ENCODE results near the gene MYBPH. TPM values are rescaled to one million over a fixed set of nuclear protein-coding genes. Genes with fewer than 3 reads are reported as not detected.

The MYBPH gene
- total RNA-seq, 1 donor from 2014 or later = not detected

DNA sequence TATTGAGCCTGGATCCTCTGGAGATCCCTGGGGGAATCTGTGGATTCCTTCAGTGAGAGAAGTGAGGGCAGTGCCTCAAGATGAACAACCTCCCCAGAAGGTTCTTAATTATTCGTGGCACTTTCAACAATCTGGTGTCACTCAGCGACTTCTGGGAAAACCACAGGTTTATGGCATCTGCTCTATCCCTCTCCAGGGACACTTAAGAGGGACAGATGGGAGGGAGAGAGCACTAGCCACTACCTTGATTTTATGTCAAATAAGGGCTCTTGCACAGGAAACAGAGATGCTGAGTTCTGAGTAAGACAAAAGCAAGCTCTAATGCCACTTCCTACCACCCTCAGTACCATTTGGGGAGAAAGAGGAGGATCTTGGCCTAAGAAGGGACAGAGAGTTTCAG lies 32.1 kb upstream of the MYBPH start:
- H3K9me3 Mint-ChIP-seq (ENCODE audit: unreplicated experiment) = peaks cover 2% of the 10 kb centered on the region
- H3K4me2 ChIP-seq (ENCODE audit: low read length) = no peak overlapping the region
- H3K4me1 Mint-ChIP-seq (ENCODE audit: low read depth, unreplicated experiment) = peaks cover 10% of the 10 kb centered on the region
- peaks cover 25% of the 10 kb centered on the region for H3K27me3 Mint-ChIP-seq (ENCODE audit: low read depth, unreplicated experiment)
- H3K27ac ChIP-seq (ENCODE audit: low read depth, low read length) = no peak overlapping the region
- H3K4me3 ChIP-seq (ENCODE audit: insufficient read depth, low read depth, low read length) = no peak overlapping the region
- FAIRE-seq (no peak), DNase-seq (ENCODE audit: low read depth) (no peak)
- H3K27ac Mint-ChIP-seq (ENCODE audit: unreplicated experiment) = no peak overlapping the region
- TF ChIP-seq EZH2 (IDR thresholded peaks at IDR 0.05; ENCODE audit: insufficient read depth, low read length) = no peak
- TF ChIP-seq CTCF (IDR thresholded peaks at IDR 0.05; ENCODE audit: insufficient read depth, low read depth, low read length) = no peak
- H4K20me1 ChIP-seq (ENCODE audit: insufficient read depth, low read length) = no peaks in the 10 kb centered on the region
- H3K79me2 ChIP-seq (ENCODE audit: insufficient read depth, low read length) = no peaks in the 10 kb centered on the region
- H3K4me3 Mint-ChIP-seq (ENCODE audit: unreplicated experiment) = no peak overlapping the region
- H3K27me3 ChIP-seq (ENCODE audit: insufficient read depth, low read length) = no peaks in the 10 kb centered on the region
- H3K9me3 ChIP-seq (ENCODE audit: insufficient read depth, low read depth, low read length) = no peaks in the 10 kb centered on the region
- H3K36me3 ChIP-seq (ENCODE audit: insufficient read depth, low read length) = no peaks in the 10 kb centered on the region
- no peaks in the 10 kb centered on the region for H3K4me1 ChIP-seq (ENCODE audit: insufficient read depth, low read length)
- no peaks in the 10 kb centered on the region for H3K36me3 Mint-ChIP-seq (ENCODE audit: low read depth, unreplicated experiment)
- H2AFZ ChIP-seq (ENCODE audit: low read depth, low read length) = no peak overlapping the region
- H3K9ac ChIP-seq (ENCODE audit: low read length) = no peak overlapping the region

GRCh38 chr1:203206129-203206687 lies 30.6 kb upstream of the MYBPH start:
- no peak overlapping the region for H3K9ac ChIP-seq (ENCODE audit: low read length)
- no peaks in the 10 kb centered on the region for H3K4me1 ChIP-seq (ENCODE audit: insufficient read depth, low read length)
- no peaks in the 10 kb centered on the region for H3K79me2 ChIP-seq (ENCODE audit: insufficient read depth, low read length)
- no peak overlapping the region for H2AFZ ChIP-seq (ENCODE audit: low read depth, low read length)
- no peak overlapping the region for H3K4me2 ChIP-seq (ENCODE audit: low read length)
- FAIRE-seq = no peak
- Mint-ChIP-seq H3K4me1 (ENCODE audit: low read depth, unreplicated experiment) (peaks cover 12% of the 10 kb centered on the region), H3K27ac (ENCODE audit: unreplicated experiment) (peak overlapping the region; percentile 60), H3K27me3 (ENCODE audit: low read depth, unreplicated experiment) (peaks cover 20% of the 10 kb centered on the region), H3K36me3 (ENCODE audit: low read depth, unreplicated experiment) (no peaks in the 10 kb centered on the region), H3K9me3 (ENCODE audit: unreplicated experiment) (peaks cover 6% of the 10 kb centered on the region), H3K4me3 (ENCODE audit: unreplicated experiment) (no peak overlapping the region)
- H3K36me3 ChIP-seq (ENCODE audit: insufficient read depth, low read length) = no peaks in the 10 kb centered on the region
- H4K20me1 ChIP-seq (ENCODE audit: insufficient read depth, low read length) = no peaks in the 10 kb centered on the region
- no peak for TF ChIP-seq EZH2 (IDR thresholded peaks at IDR 0.05; ENCODE audit: insufficient read depth, low read length)
- TF ChIP-seq CTCF (IDR thresholded peaks at IDR 0.05; ENCODE audit: insufficient read depth, low read depth, low read length) = no peak
- no peaks in the 10 kb centered on the region for H3K27me3 ChIP-seq (ENCODE audit: insufficient read depth, low read length)
- H3K9me3 ChIP-seq (ENCODE audit: insufficient read depth, low read depth, low read length) = no peaks in the 10 kb centered on the region
- H3K4me3 ChIP-seq (ENCODE audit: insufficient read depth, low read depth, low read length) = no peak overlapping the region
- H3K27ac ChIP-seq (ENCODE audit: low read depth, low read length) = no peak overlapping the region
- DNase-seq (ENCODE audit: low read depth) = no peak

DNA sequence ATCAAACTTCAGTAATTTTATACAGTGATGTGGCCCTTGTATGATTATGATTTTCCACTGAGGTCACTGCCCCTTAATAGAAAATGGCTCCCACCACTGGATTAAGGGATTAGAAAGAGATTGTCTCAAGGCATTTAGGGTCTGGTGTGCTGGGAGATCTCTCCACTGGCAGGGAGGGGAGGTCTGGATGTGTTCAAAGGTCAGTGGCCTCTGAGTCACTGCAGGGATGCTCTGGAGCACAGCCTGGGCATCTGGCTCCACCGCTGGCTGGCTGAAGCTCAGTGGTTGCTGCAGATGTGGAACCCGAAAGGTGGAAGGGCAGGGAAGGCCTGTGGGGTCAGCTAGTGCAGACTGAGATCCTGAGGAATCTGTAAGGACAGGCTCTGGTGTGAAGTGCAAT lies 29.1 kb upstream of the MYBPH start:
- Histone ChIP-seq H3K4me3 (ENCODE audit: insufficient read depth, low read depth, low read length) (no peak overlapping the region), H3K79me2 (ENCODE audit: insufficient read depth, low read length) (no peaks in the 10 kb centered on the region), H3K27ac (ENCODE audit: low read depth, low read length) (no peak overlapping the region), H3K4me2 (ENCODE audit: low read length) (no peak overlapping the region), H3K36me3 (ENCODE audit: insufficient read depth, low read length) (no peaks in the 10 kb centered on the region), H2AFZ (ENCODE audit: low read depth, low read length) (no peak overlapping the region), H4K20me1 (ENCODE audit: insufficient read depth, low read length) (no peaks in the 10 kb centered on the region), H3K9me3 (ENCODE audit: insufficient read depth, low read depth, low read length) (no peaks in the 10 kb centered on the region), H3K4me1 (ENCODE audit: insufficient read depth, low read length) (peaks cover 3% of the 10 kb centered on the region), H3K27me3 (ENCODE audit: insufficient read depth, low read length) (no peaks in the 10 kb centered on the region), H3K9ac (ENCODE audit: low read length) (no peak overlapping the region)
- Mint-ChIP-seq H3K4me1 (ENCODE audit: low read depth, unreplicated experiment) (peaks cover 25% of the 10 kb centered on the region), H3K4me3 (ENCODE audit: unreplicated experiment) (no peak overlapping the region), H3K27ac (ENCODE audit: unreplicated experiment) (no peak overlapping the region), H3K9me3 (ENCODE audit: unreplicated experiment) (peaks cover 8% of the 10 kb centered on the region), H3K36me3 (ENCODE audit: low read depth, unreplicated experiment) (no peaks in the 10 kb centered on the region), H3K27me3 (ENCODE audit: low read depth, unreplicated experiment) (peaks cover 11% of the 10 kb centered on the region)
- FAIRE-seq (no peak), DNase-seq (ENCODE audit: low read depth) (no peak)
- no peak for TF ChIP-seq CTCF (IDR thresholded peaks at IDR 0.05; ENCODE audit: insufficient read depth, low read depth, low read length)
- no peak for TF ChIP-seq EZH2 (IDR thresholded peaks at IDR 0.05; ENCODE audit: insufficient read depth, low read length)

All from astrocyte (in vitro differentiated cells and primary cell).